ENCODE measurements around the gene COPG1. TPM values are rescaled to one million over a fixed set of nuclear protein-coding genes. Genes with fewer than 3 reads are reported as not detected.

COPG1 gene
- total and polyA plus RNA-seq, 2 of the 13 experiments (the other 11 are each of a cell fraction or from before 2014, with no cell fraction given), result 98.6 to 166 TPM

DNA sequence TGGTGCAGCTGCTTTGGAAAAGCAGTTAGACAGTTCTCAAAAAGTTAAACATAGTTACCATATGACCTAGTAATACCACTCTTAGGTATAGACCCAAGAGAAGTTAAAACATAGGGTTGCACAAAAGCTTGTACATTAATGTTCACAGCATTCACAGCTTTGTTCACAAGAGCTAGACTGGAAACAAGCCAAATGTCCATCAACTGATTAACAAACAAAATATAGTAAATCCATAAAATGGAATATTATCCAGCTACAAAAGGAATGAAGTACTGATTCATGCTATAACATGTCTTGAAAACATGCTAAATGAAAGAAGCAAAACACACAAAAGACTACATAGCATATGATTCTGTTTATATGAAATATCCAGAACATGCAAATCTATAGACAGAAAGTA, 2.8 kb upstream of the COPG1 start:
- DNase-seq (ENCODE audit: low spot score) (no peak), FAIRE-seq (no peak), ATAC-seq (no peak)
- no peaks in the 10 kb centered on the region; a peak in 2 of 5 replicates for H3K36me3 ChIP-seq (replicated peaks in 1 of 2; ENCODE audit: control insufficient read depth in 1 of 2, insufficient read depth in 2 of 2, low read length in 2 of 2)
- no peaks in the 10 kb centered on the region for H3K9me3 ChIP-seq (ENCODE audit: low read length)
- H3K9ac ChIP-seq (ENCODE audit: insufficient read depth, low read depth, low read length), result no peak overlapping the region
- peaks cover 41% of the 10 kb centered on the region for H3K4me1 ChIP-seq (ENCODE audit: insufficient read depth, low read length)
- ChIA-PET POLR2A (interaction anchor here (1.9 to 2.2 kb wide), 2 partner anchors 22 to 85 kb away, joined by 5 to 12 read pairs; no protein-coding TSS in a partner anchor), CTCF (ENCODE audit: low intra/inter-chr PET ratio, low total read pairs) (interaction anchor here (1.9 to 2.4 kb wide), 3 partner anchors 17 to 276 kb away, joined by 14 to 20 read pairs (median 20); no protein-coding TSS in a partner anchor)
- intact Hi-C loops (cut with micrococcal nuclease; ENCODE audit: unreplicated experiment), result loop anchor here (5.0 kb wide), 1 partner anchor 124 kb away; the partner anchor contains the start of gene RAB43
- TF ChIP-seq KDM2A (CRISPR knock-in tag; IDR thresholded peaks at IDR 0.05; ENCODE audit: borderline replicate concordance, low read depth), result no peak
- no peak for TF ChIP-seq HDAC2 (CRISPR knock-in tag; IDR thresholded peaks at IDR 0.05)
- TF ChIP-seq PLRG1 (conservative IDR thresholded peaks at IDR 0.05), result no peak
- no peak for TF ChIP-seq PPARG (CRISPR knock-in tag; conservative IDR thresholded peaks at IDR 0.05)
- no peak for TF ChIP-seq ZNF713 (CRISPR knock-in tag; IDR thresholded peaks at IDR 0.05)
- no peak for TF ChIP-seq ZNF496 (CRISPR knock-in tag; IDR thresholded peaks at IDR 0.05; ENCODE audit: insufficient replicate concordance)
- TF ChIP-seq STAG1 (CRISPR knock-in tag; IDR thresholded peaks at IDR 0.05), result no peak
- TF ChIP-seq ELK4 (CRISPR knock-in tag; IDR thresholded peaks at IDR 0.05; ENCODE audit: borderline replicate concordance), result no peak
- TF ChIP-seq KLF12 (CRISPR knock-in tag; IDR thresholded peaks at IDR 0.05; ENCODE audit: borderline replicate concordance), result no peak
- no peaks in the 10 kb centered on the region; a peak in 1 of 5 replicates for H3K27me3 ChIP-seq (ENCODE audit: control insufficient read depth in 1 of 2, insufficient read depth in 2 of 2, low read length in 2 of 2)
- in situ Hi-C loops (cut with HindIII; ENCODE audit: extremely low pct_ligation_motif_present, low pct_unique_long_range_greater_than_20kb), result loop anchor here (10.0 kb wide), 1 partner anchor 62 kb away; the partner anchor contains the start of gene CNBP
- peaks cover 31% of the 10 kb centered on the region for H3K79me2 ChIP-seq (ENCODE audit: insufficient read depth, low read length)
- no TSS peak for BruUV-seq (replicated peaks)
- no peaks in the 10 kb centered on the region for H4K20me1 ChIP-seq (ENCODE audit: insufficient read depth, low read length)
- H3K4me3 ChIP-seq (replicated peaks in 1 of 3; ENCODE audit: insufficient read depth in 1 of 3, low read depth in 2 of 3, low read length in 3 of 3), result no peak overlapping the region
- no peak overlapping the region; the same call in 1 of the 2 replicates for H3K4me2 ChIP-seq (ENCODE audit: low read depth, low read length)
- H2AFZ ChIP-seq (ENCODE audit: low read length), result no peak overlapping the region
- H3K27ac ChIP-seq (ENCODE audit: extremely low read length, insufficient read depth, low read length), result no peak overlapping the region
